T-helper 2 cell (primary cell): ENCODE measurements around the gene PALLD.

ENCODE experiments used
- DNase-seq, 5 experiments: peaks; one replicate each; pipeline versions ENCODE4 v3.0.0 to v3.0.0-alpha.2; 2012 to 2022

PALLD gene

DNA sequence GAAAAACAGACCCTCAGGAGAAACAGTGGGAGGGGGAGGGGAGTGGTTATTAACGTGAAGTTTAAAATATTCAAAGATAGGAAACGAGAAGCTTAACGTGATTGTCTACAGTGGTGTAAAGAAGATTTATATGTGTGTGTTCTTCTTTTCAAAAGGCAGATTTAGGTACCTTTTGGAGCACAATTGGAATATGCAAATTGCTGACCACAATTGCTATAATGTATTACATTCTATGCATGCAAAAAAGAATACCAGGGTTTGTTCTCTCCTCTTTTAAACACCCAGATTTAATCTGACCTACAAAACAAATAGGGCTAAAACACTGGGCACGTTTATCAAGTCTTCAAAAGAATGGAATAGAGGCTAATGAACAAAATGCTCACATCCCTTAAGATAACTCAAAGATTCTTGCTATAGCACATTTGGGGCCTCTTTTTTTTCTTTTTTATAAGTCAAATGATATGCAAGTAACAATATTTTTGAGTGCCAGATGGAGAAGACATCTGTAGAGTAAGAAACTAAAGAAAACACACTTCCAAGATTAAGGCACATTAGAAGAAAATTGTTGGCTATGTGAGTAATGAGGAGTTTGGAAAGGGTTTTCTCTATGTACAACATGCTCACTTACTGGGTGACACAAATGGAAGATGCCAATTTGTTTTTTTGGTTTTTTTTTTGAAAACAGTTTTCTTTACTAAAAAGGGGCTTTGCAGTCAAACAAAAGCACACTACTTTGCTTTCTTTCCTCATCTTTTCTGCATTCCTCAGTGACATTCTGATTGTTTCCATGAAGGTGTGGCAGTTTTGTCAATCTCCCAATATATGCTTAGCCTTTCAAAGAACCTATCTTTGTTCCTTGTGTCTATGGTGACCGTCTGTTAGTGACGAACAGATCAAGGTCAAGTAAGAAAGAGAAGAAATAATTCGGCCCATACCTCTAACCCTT, 240.3 kb downstream of the PALLD start:
- no peak for DNase-seq

DNA sequence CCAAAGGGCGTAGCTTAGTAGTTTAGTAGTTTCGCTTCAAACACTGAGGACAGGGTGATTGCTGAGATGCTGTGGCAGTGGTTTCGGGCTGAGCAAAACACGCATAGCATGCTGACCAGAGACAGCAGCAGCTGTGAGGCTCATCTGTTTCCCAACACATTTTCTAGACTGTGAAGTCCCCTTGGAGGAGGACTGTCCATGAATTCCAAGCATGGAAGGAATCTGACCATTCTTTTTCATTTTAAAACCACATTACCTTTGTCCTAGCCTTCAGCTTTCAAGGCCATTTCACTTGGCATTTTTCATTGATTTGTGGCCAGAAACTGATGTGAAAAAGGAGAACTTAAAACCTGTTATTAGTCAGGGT, 240.9 kb downstream of the PALLD start:
- no peak for DNase-seq

DNA sequence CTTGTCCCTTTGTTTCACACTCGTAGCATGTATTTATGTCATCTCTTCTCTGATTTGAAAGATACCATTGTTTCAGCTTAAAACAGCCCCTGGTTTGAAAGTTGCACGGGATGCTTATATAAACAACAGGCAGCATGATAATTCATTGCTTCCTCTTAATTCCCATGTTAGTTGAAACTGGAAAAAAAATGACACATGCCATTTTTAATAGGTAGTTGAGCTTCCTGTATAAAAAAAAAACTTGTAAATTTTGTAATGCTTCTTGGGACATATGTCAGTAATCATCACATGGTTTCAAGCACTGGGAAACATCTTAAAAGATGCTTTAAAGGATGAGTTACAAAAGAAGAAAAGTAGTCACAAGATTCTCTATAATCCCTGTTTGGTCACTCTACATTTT, 243.0 kb downstream of the PALLD start:
- DNase-seq, result no peak

DNA sequence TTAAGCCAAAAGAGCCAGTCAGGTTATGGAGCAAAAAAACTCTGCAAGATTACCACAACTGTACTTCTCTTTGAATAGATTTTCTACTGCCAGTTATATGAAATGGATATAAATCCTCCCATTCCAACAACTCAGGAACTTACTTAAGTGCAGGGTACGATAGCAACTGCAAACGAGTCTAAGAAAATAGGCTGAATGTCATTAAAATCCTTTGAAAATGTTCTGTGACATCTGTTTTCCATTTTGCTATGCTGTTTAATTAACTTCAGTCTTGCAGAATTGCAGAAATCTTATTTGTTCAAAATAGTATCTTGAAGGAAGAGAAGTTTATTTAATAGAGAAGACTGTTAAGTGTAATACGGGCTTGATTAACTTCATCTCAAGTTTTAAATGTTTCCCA, 243.8 kb downstream of the PALLD start:
- DNase-seq, result no peak

DNA sequence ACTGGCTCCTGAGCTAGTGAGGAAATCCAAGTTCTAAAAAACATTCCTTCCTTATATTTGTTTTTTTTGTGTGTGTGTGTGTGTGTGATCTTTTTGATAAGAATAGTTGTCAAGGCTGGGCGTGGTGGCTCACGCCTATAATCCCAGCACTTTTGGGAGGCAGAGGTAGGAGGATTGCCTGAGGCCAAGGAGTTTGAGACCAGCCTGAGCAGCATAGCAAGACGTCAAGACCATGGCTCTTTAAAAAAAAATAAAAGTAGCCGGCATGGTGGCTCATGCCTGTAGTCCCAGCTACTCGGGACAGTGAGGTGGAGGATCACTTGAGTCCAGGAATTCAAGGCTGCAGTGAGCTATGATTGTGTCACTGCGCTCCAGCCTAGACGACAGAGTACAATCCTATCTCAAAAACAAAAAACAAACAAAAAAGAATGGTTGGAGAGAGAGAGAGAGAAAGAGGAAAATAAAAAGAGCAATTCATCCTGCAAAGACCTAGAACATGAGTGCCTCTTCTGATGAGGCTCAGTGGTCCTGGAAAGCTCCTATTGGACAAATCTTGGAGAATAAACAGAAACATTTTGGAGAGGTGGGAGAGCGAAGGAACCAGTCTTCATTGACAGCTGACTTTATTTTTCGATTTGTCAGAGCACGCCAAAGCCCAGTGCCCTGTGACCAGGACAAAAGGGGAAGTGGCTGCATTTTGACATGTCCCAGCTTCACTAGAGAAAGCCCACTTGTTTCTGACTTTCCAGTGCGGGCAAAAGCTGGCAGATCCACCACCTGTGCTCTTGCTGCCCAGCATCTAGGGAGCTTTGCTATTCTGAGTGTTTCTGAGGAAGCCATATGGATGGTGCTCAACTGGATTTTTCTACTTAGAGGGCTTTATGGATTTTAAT, 244.7 kb downstream of the PALLD start:
- no peak for DNase-seq

DNA sequence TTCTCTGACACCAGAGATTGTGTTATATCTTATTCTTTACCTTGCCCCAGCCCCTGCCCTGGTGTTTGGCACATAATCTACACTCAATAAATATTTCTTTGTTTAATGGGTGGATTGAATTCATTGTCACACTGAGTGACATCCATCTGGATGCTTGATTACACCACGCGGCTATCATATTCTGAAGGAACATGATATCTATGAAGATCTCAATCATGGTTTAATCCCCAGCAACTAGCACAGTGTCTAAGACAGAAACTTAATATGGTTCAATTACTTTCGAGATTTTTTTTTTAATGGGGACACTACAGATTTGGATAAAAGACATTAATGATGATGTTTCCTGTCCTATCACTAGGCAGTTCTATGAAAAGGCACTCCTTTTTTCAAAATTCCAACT, 246.3 kb downstream of the PALLD start:
- no peak for DNase-seq

DNA sequence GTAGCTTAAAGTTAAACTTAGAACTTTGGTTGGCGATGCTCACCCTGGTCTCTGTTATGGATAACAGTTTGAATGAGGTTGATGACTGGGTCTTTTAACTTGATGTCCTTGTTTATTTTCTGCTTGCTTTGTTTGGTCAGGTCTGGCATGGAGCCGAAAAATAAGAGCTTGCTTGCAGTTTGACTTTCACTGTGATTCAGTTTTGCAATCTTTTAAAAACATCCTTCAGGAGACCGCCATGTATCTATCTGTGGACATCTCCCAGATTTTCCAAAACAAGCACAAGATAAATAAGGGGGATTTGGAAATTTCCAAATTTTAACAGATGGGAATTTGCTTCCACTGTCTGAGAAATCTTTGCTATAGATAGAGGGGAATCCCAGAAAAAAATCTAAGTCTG, 246.7 kb downstream of the PALLD start:
- DNase-seq, result no peak

DNA sequence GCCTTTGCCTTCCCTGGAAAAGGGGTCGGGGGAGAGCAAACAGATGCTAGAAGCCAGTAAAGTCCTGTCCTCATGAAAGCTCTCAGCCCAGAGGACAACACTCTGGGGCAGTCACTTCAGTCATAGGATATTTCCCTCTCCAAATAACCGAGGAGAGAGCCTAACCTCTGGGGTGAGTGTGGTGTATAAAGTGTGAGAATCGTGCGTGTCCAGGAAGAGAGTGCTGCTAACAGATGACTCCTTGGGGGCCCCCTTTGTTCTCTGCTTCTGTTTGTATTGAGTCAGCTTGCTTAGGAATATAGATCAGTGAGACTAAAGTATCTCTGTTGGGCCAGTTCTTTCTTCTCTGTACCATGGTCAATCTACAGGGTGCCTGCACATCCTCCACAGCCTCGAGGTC, 247.2 kb downstream of the PALLD start:
- no peak for DNase-seq

DNA sequence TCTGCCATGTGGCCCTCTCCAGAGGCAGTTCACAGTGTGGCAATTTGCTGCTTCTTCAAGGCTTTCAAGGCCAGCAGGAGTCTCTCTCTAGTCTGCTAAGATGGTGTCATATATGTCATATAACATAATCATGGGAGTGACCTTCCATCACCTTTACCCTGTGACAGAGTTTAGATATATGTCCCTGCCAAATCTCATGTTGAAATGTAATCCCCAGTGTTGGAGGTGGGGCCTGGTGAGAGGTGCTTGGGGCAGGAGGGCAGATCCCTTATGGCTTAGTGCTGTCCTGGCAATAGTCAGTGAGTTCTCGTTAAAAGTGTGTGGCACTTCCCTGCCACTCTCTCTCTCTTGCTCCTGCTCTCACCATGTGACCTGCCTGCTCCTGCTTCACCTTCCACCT, 252.0 kb downstream of the PALLD start:
- no peak for DNase-seq

DNA sequence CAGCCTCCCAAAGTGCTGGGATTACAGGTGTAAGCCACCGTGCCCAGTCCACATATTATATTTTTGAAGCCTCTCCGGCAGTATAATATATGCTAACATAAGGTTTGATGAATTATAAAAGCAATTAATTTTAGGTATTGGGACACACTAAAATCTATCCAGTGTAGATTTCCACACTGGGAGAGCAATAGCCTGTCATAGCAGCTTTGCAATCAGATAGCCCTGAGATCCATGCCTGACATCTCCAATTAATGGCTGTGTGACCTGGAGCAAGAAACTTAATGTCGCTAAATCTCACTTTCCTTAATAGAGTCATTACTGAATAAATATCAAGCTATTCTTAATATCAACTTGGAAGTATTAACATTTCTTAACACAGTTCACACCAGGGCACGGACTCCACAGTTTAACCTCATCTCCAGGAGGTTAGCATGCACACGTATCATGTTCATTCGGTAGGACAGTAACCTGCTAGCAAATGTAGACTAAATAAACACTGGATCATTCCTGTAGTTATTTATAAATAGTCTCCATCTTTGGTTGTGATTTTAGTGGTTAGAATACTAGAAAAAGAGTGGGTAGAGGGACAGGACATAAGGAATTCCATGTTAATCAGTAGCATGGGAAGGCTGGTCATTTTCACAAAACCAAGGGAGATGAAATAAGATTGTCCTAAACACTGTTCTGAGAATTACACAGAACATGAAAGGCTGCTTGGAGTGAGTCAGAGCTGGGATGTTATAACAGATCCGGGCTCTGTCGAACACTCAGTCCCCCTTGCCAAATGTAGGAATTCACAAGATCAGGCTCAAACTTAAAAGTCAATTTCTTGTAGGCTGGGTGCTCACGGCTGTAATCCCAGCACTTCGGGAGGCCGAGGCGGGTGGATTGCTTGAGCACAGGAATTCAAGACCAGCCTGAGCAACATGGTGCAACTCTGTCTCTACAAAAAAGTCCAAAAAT, 254.7 kb downstream of the PALLD start:
- no peak for DNase-seq

DNA sequence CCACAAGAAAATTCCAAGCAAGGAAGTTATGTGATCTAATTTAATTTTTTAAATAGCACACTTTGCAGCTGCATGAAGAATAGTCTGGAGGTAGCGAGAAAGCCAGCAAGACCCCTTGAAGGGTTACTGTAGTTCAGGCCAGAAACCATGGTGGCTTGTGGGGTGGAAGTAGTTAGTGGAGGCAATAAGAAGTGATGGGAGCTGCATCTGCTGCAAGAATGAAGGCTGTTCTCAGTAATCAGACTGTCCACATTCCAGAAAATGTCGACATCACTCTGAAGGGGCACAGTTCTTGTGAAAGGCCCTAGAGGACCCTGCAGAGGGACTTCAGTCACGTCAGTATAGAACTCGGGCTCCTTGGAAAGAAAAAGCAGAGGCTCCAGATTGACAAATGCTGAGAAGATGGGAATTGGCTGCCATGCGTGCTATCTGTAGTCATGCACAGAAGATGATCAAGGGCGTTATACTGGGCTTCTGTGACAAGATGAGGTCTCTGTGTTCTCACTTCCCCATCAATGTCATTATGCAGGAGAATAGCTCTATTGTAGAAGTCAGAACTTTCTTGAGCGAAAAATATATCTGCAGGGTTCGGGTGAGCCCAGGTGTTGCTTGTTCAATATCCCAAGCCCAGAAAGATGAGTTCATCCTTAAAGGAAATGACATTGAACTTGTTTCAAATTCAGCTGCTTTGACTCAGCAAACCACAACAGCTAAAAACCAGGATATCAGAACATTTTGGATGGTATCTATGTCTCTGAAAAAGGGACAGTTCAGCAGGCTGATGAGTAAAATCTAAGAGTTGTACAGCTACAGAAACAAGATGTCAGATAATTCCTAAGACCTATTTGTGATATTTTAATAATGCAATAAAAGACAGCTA, 259.0 kb downstream of the PALLD start:
- DNase-seq, result no peak

DNA sequence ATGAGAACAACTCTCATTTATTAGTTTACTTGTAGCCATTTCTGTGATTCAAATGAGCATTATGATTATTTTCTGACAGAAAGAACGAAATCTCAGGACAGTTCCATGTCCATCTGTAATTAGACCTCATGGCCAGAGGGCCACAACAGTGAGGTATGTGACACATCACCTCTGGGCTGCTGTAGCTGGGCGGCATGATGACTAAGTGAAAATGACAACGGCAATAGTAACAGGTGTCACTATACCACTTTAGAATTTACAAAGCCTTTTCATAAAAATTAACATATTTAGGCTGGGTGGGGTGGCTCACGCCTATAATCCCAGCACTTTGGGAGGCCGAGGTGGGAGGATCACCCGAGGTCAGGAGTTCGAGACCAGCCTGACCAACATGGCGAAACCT, 260.6 kb downstream of the PALLD start:
- DNase-seq, result no peak

DNA sequence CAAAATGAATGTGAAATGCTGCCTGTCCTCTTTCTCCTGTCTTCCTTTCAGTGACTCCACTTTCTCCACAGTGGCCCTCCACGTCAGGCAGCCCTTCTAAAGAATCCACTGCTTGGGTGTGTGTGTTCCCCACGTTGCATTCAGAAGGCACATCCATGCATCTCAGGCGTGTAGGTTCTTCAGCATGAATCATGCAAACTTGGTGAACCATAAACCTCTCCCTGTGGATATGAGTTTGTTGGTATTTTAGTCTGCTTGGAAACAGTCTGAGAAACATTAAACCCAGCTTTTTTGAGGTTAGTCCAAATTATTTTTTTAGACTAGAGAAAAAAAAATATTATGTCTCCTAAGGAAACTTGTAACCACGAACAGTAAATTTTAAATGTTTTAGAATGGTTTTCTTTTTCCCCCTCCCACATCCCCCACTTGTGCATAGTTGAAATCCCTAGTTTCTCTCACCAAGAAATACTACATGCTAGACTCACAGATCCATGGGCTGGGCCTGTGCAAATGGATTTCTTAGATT, 261.6 kb downstream of the PALLD start:
- no peak for DNase-seq

DNA sequence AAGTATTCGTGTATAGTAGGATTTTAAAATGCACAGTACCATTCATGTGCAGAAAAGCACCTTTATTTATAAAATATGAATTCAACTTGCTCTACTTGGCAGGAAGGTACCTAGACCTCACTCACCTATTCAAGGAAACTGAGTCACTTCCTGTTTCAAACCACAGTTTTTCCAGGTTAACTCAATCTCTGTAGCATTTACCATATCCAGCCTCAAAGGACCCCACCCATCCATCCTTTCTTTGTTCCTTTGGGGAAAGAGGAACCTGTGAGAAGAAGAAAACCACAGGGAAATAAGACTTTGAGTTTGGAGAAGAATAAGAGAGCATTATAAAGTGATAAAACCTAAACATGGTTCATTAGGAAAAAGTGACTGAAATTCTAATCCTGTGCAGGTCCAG, 262.5 kb downstream of the PALLD start:
- DNase-seq, result no peak

DNA sequence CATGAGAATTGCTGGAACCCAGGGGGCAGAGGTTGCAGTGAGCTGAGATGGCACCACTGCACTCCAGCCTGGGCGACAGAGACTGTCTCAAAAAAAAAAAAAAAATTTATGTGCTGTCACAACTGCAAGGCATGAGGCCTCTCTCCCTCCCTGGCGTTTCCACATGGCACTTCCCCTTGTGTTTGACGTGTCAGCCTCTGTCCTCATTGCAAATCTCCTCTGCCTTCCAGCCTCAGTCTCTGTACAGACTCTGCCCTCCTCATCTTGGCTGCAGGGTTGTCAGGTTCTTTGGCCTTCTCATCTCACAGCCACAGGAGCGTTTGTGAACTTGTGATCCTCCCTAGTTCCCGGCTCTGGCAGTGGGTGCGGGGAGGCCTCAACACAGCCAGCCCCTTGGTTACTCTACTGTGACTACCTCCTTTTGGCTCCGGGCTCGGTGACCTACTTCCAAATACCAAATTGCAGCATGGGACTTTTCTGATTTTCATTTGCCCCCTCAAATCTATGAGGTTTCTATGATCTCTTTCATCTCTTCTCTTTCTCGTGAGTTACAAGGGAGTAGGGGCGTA, 263.2 kb downstream of the PALLD start:
- no peak for DNase-seq

DNA sequence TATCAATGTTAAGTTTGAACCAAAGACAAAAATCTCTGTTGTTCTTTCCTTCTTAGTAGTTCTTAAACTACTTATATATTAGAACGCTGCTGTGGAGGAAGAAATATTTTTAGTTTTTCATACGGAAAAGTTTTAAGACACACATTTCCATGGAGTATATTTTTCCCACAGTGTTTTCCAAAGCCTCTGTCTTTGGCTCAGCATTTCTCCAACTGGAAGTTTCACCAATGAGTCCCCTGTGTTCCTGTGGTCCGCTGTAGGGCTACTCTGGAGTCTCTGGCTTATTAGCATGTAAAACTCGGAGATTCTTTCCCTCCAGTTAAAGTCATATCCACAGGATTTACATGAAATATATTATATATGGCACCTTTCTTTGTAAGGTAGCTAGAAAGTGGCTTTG, 264.2 kb downstream of the PALLD start:
- DNase-seq, result no peak

DNA sequence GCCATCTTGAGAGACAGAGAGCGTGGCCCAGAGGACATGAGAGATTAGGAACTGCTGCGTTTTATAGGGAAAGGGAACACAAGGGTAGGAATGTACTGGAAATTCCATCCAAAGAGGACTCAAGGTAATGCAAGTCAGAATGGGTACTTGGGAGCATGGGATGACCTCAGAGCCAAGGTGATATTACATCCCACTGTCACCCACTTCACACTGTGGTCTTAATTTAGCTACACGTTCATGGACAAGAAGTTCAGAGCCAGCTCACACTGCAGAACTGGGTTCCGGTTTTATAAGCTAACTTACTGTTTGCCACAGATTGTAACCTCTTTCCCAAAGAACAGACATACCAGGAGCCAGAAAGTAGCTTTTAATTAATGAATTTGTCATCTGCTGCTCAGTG, 268.5 kb downstream of the PALLD start:
- no peak for DNase-seq

DNA sequence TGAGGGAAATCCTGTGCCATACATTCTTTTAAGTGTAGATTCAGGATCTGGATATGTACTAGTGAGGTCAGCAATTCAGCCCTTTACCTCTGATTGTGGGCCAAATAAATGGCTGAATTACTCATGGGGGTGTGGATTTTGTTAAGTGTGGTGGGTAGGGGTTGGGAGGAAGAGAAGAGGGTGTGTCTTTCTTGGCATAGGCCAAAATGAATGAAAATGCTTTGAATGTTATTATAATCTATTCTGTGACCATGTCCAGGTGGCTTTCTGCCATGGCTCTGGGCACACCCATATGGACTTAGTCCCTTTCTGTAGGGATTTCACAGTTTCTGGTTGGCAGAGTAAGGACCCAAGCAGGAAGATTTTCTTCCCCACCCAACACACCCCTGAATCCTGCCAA, 268.9 kb downstream of the PALLD start:
- no peak for DNase-seq

DNA sequence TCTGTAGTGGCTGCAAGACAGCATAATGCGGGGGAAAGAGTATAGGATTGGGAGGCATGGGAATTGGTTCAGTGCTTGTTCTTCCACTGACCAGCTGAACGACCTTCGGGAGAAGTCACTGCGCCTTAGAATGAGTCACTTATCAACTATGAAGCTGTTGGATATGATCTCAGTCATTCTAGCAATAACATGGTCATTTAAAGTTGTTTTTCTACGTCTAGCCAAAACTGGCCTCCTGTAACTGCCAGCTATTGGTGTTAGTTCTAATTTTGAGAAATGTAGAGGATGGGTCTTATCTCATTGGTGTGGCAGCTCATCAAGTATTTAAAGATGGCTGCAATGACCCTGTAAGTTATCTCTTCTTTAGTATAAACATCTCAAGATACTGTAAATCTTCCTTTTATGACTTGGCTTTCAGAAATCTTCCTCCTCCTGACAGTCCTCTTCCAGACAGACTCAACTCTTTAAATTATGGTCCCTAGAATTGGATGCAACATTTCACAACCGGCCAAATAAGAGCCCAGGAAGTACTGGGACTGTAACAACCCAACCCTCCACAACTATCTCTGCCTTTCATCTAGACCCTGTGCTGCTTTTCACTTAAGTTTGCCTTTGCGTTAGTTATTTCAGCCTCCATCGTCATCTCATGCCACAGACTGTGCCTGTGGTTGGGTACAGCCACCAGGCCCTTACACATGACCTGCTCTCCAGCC, 269.9 kb downstream of the PALLD start:
- DNase-seq, result no peak

DNA sequence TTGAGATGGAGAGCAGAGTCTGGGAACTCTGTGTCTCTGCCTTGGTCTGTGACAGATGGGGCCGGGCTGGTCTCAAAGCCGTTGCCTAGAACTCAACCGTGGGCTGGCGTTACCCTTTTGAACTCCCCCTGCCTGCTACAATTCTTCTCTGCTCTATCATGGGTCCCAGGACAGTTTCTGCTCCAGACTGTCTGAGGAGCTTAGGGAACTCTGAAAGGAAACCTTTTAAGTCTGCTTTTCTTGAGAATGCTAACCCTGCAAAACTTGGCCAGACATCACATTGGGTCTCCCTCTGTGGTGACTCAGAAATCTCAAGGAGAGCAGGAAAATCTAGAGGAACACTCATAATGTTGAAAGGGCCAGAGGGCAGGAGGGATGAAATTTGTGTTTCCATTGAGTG, 272.6 kb downstream of the PALLD start:
- DNase-seq, result no peak
